H1 (cell line): ENCODE results near the gene XPO6. TPM values are rescaled to one million over a fixed set of nuclear protein-coding genes. Genes with fewer than 3 reads are reported as not detected.

ENCODE experiments used
- CTCF ChIA-PET: fragments of 300-600 bp; sonication (Branson Sonifier 250); formaldehyde crosslinking; loops from one replicate; lab custom pipeline; 2021; ENCODE audit not compliant: partially characterized antibody; lab: Charles Lee
- POLR2A ChIA-PET: fragments of 300-600 bp; sonication (Branson Sonifier 250); formaldehyde crosslinking; loops from one replicate; lab custom pipeline; 2021; ENCODE audit warnings: inconsistent platforms; ENCODE audit not compliant: partially characterized antibody; lab: Charles Lee
- DNase-seq, 2 experiments: peaks; one replicate each; pipeline versions ENCODE4 v3.0.0 to v3.0.0-alpha.2; 2010 to 2022; ENCODE audit warnings: low spot score in 2 of 2, low read depth in 1 of 2, mixed read lengths in 1 of 2
- FAIRE-seq: peaks from 2 replicates; lab custom pipeline; 2011; peaks lifted over from hg19 to GRCh38; lab: Jason Lieb, UNC
- H2AFZ ChIP-seq: 2 replicates; pipeline ENCODE4 v1.8.1; 2012; ENCODE audit warnings: low read length, inconsistent platforms
- H2AK5ac ChIP-seq: 2 replicates; pipeline ENCODE4 v1.6.1; 2013; ENCODE audit warnings: low read depth, low read length
- H2BK120ac ChIP-seq: replicated peaks from 2 replicates; pipeline ENCODE3; 2013; ENCODE audit warnings: low read depth, low read length, inconsistent platforms
- H2BK12ac ChIP-seq: 2 replicates; pipeline ENCODE4 v1.6.1; 2013; ENCODE audit warnings: low read depth, low read length
- H2BK15ac ChIP-seq: 2 replicates; pipeline ENCODE4 v1.6.1; 2013; ENCODE audit warnings: low read length
- H2BK20ac ChIP-seq: 2 replicates; pipeline ENCODE4 v1.6.1; 2013; ENCODE audit warnings: low read length
- H2BK5ac ChIP-seq: 2 replicates; pipeline ENCODE4 v1.6.1; 2013; ENCODE audit warnings: low read depth, low read length
- H3K14ac ChIP-seq: 2 replicates; pipeline ENCODE4 v1.6.1; 2013; ENCODE audit warnings: inconsistent platforms; ENCODE audit not compliant: insufficient read length
- H3K18ac ChIP-seq: 2 replicates; pipeline ENCODE4 v1.6.1; 2013; ENCODE audit warnings: low read length; ENCODE audit errors: extremely low read depth
- H3K23ac ChIP-seq: 2 replicates; pipeline ENCODE4 v1.6.1; 2013; ENCODE audit warnings: inconsistent platforms; ENCODE audit not compliant: insufficient read length
- H3K23me2 ChIP-seq: 2 replicates; pipeline ENCODE4 v1.6.1; 2013; ENCODE audit warnings: low read depth, low read length
- H3K27ac ChIP-seq: 2 replicates; pipeline ENCODE4 v1.6.1; 2011; ENCODE audit warnings: low read depth, low read length, inconsistent platforms
- H3K27me3 ChIP-seq, 4 experiments: replicated peaks in 1 of 4; 1 replicate in 1 of 4; 2 replicates in 3 of 4; pipeline versions ENCODE4 v1.6.1 to v1.8.1; 2011 to 2013; ENCODE audit warnings: low read length in 3 of 4, mild to moderate bottlenecking in 3 of 4, inconsistent platforms in 2 of 4, mixed read lengths in 2 of 4, moderate library complexity in 1 of 4; ENCODE audit not compliant: control insufficient read depth in 3 of 4, insufficient read depth in 3 of 4; ENCODE audit errors: extremely low read depth in 1 of 4
- H3K36me3 ChIP-seq, 4 experiments: 2 replicates each; pipeline versions ENCODE4 v1.6.1 to v1.8.1; 2011 to 2013; ENCODE audit warnings: mild to moderate bottlenecking in 4 of 4, low read length in 3 of 4, moderate library complexity in 2 of 4, control low read depth in 1 of 4, inconsistent platforms in 1 of 4; ENCODE audit not compliant: insufficient read depth in 4 of 4, control insufficient read depth in 2 of 4
- H3K4ac ChIP-seq: replicated peaks from 2 replicates; pipeline ENCODE3; 2013; ENCODE audit warnings: low read length, low read depth, mixed read lengths, inconsistent platforms; ENCODE audit not compliant: insufficient read length
- H3K4me1 ChIP-seq, 4 experiments: replicated peaks in 1 of 4; 1 replicate in 1 of 4; 2 replicates in 3 of 4; pipeline versions ENCODE4 v1.6.1 to v1.8.1; 2011 to 2013; ENCODE audit warnings: low read length in 3 of 4, inconsistent platforms in 2 of 4, mixed read lengths in 1 of 4; ENCODE audit not compliant: insufficient read depth in 4 of 4, control insufficient read depth in 3 of 4
- H3K4me2 ChIP-seq, 2 experiments: 2 replicates each; pipeline versions ENCODE4 v1.6.1 to v1.8.1; 2011 to 2013; ENCODE audit warnings: low read depth in 2 of 2, low read length in 2 of 2, control low read depth in 1 of 2, inconsistent platforms in 1 of 2, mild to moderate bottlenecking in 1 of 2; ENCODE audit not compliant: insufficient read depth in 1 of 2
- H3K4me3 ChIP-seq, 4 experiments: fragments of 200-600, 300-600 bp in 1 of 4; sonication (generic), shearing (Covaris generic), sonication (Bioruptor Twin) in 1 of 4; 2 replicates each; pipeline versions ENCODE4 v1.5.1 to v1.8.1; 2011 to 2016; ENCODE audit warnings: low read length in 4 of 4, low read depth in 3 of 4, control low read depth in 2 of 4, inconsistent platforms in 2 of 4, mild to moderate bottlenecking in 2 of 4, mixed read lengths in 1 of 4, moderate library complexity in 1 of 4; ENCODE audit not compliant: insufficient read depth in 2 of 4; ENCODE audit errors: extremely low read depth in 1 of 4
- H3K56ac ChIP-seq: replicated peaks from 2 replicates; pipeline ENCODE3; 2013; ENCODE audit warnings: low read depth, mild to moderate bottlenecking, mixed read lengths, low read length, inconsistent platforms; ENCODE audit not compliant: insufficient read length
- H3K79me1 ChIP-seq: 2 replicates; pipeline ENCODE4 v1.6.1; 2013; ENCODE audit warnings: low read depth, low read length, control low read depth
- H3K79me2 ChIP-seq, 2 experiments: 2 replicates each; pipeline versions ENCODE4 v1.6.1 to v1.8.1; 2012 to 2013; ENCODE audit warnings: low read length in 2 of 2, mild to moderate bottlenecking in 2 of 2, inconsistent platforms in 1 of 2; ENCODE audit not compliant: insufficient read depth in 2 of 2, control insufficient read depth in 1 of 2
- H3K9ac ChIP-seq, 4 experiments: replicated peaks in 1 of 4; 1 replicate in 1 of 4; 2 replicates in 3 of 4; pipeline versions ENCODE4 v1.6.1 to v1.8.1; 2011 to 2013; ENCODE audit warnings: low read depth in 3 of 4, low read length in 3 of 4, control low read depth in 2 of 4, mild to moderate bottlenecking in 2 of 4, moderate library complexity in 2 of 4, inconsistent platforms in 1 of 4; ENCODE audit errors: extremely low read depth in 1 of 4
- H3K9me3 ChIP-seq, 2 experiments: 2 replicates each; pipeline versions ENCODE4 v1.6.1 to v1.8.1; 2012 to 2013; ENCODE audit warnings: mild to moderate bottlenecking in 2 of 2, moderate library complexity in 2 of 2, control low read depth in 1 of 2, inconsistent platforms in 1 of 2, low read depth in 1 of 2, low read length in 1 of 2, mixed read lengths in 1 of 2; ENCODE audit not compliant: insufficient read depth in 2 of 2
- H4K20me1 ChIP-seq, 2 experiments: replicated peaks in 1 of 2; 2 replicates each; pipeline versions ENCODE3 to v1.8.1; 2011 to 2013; ENCODE audit warnings: inconsistent platforms in 2 of 2, low read length in 2 of 2, mild to moderate bottlenecking in 1 of 2; ENCODE audit not compliant: insufficient read depth in 2 of 2, control insufficient read depth in 1 of 2
- H4K5ac ChIP-seq: 2 replicates; pipeline ENCODE4 v1.6.1; 2013; ENCODE audit warnings: low read length, low read depth, mixed read lengths, inconsistent platforms; ENCODE audit not compliant: insufficient read length
- H4K8ac ChIP-seq: 2 replicates; pipeline ENCODE4 v1.8.0; 2013; ENCODE audit warnings: mild to moderate bottlenecking, moderate library complexity, low read length, inconsistent platforms; ENCODE audit not compliant: insufficient read depth; ENCODE audit errors: extremely low read depth
- H4K91ac ChIP-seq: replicated peaks from 2 replicates; pipeline ENCODE3; 2013; ENCODE audit warnings: low read length, mixed read lengths, inconsistent platforms; ENCODE audit not compliant: insufficient read length
- EP300 ChIP-seq, 2 experiments: IDR thresholded peaks; 1 replicate in 1 of 2; 2 replicates in 1 of 2; pipeline ENCODE4 v1.6.1; 2011 to 2012; ENCODE audit warnings: low read depth in 2 of 2, low read length in 2 of 2, mild to moderate bottlenecking in 2 of 2, borderline replicate concordance in 1 of 2, inconsistent platforms in 1 of 2, moderate library complexity in 1 of 2
- TAF1 ChIP-seq: IDR thresholded peaks from 2 replicates; pipeline ENCODE4 v1.6.1; 2011; ENCODE audit warnings: mild to moderate bottlenecking, low read depth, low read length
- WGBS, 2 experiments: shearing (Covaris generic) in 1 of 2; methylation state at CpG; one replicate each; pipeline versions ENCODE4 v1.1.6 to v1.1.7; 2013 to 2015; ENCODE audit warnings: low lambda C conversion rate in 2 of 2, mixed read lengths in 2 of 2, inconsistent platforms in 1 of 2, low coverage in 1 of 2, missing lambda C conversion rate in 1 of 2; ENCODE audit not compliant: insufficient replicate concordance in 2 of 2, insufficient coverage in 1 of 2, insufficient read length in 1 of 2; ENCODE audit errors: extremely low coverage in 1 of 2, missing lambda C conversion rate in 1 of 2; 5-methylcytosine and 5-hydroxymethylcytosine counted together
- polyA plus RNA-seq, 7 experiments: library from polyadenylated mRNA; depleted of rRNA in 3 of 7; stranded (reverse) in 5 of 7; unstranded in 2 of 7; fragments of >200 nt in 5 of 7; fragments of 200-250 nt in 2 of 7; gene quantifications; 1 replicate in 5 of 7; 2 replicates in 1 of 7; 4 replicates in 1 of 7; pipeline versions ENCODE4 v1.2.1 to v1.2.3, GENCODE V29; 2011 to 2013; ENCODE audit warnings: missing spikeins in 2 of 7, mixed read lengths in 2 of 7
- total RNA-seq: library from RNA; stranded (reverse); fragmentation: NEBNext Ultra II Directional; extraction: Animal tissue kit (Norgen Biotek cat#: 25700); gene quantifications from 2 replicates; pipeline ENCODE4 v1.2.1, GENCODE V29; 2021

XPO6 gene
- total and polyA plus RNA-seq, 2 of the 8 experiments (the other 6 are each of a cell fraction or from before 2014, with no cell fraction given): 152 to 254 TPM

DNA sequence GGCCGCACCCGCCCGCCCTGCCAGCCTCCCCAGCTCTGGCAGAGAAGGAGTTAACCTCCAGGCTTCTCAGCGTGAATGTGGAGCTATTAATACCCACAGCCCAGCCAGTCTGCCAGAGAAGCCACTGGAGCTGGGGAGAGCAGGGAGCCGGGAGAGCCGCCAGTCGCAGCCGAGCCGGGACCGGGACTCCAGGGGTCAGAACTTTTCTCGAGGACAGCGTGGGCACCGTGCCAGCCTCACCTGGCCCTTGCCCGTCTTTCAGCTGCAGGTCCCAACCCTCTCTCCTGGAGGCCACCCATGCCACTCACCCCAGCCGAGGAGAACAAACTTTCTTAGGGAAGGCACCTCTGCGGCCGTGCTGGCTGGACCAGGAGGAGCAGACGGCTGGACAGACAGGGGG lies 46.8 kb upstream of the XPO6 start:
- Histone ChIP-seq H4K8ac (peak overlapping the region; percentile 32; the same call in 1 of the 2 replicates), H2BK12ac (0 out of 2 replicates have a peak overlapping the region, but pooled peaks have one; percentile 50), H3K9me3 (no peaks in the 10 kb centered on the region), H2BK15ac (no peak overlapping the region), H3K27me3 (no peaks in the 10 kb centered on the region), H2BK5ac (no peak overlapping the region; the same call in 1 of the 2 replicates), H4K20me1 (no peaks in the 10 kb centered on the region), H3K36me3 (no peaks in the 10 kb centered on the region), H3K18ac (peak overlapping the region; percentile 60), H3K4me2 (peak overlapping the region; percentile 55 to 70; a peak in 3 of 4 replicates), H3K27ac (no peak overlapping the region), H3K23ac (no peak overlapping the region), H3K79me2 (no peaks in the 10 kb centered on the region), H3K4me1 (peaks cover 0 to 35% (median 21%) of the 10 kb centered on the region in 4 experiments; a peak in 6 of 7 replicates), H2AK5ac (no peak overlapping the region), H2BK20ac (no peak overlapping the region), H2BK120ac (no peak overlapping the region)
- no peak for DNase-seq
- FAIRE-seq: no peak
- 45% methylated on average over 15 of the region's 18 CpGs; no CpG with 5 or more reads in 1 of the 2 experiments for WGBS, 2 experiments
- no peak for TF ChIP-seq EP300 (IDR thresholded peaks at IDR 0.05; ENCODE audit: borderline replicate concordance in 1 of 2, low read depth in 2 of 2, low read length in 2 of 2)
- TF ChIP-seq TAF1: 0 out of 2 replicates have a peak, but pooled peaks have one; percentile 43
- TF ChIP-seq, all 59 proteins: peak for 1
- H4K91ac ChIP-seq: peak overlapping the region; percentile 11
- H3K79me1 ChIP-seq: 0 out of 2 replicates have a peak, but pooled peaks cover 2% of the 10 kb centered on the region
- H2AFZ ChIP-seq: no peak overlapping the region
- no peak overlapping the region for H3K4ac ChIP-seq
- H3K4me3 ChIP-seq: peak overlapping the region in 3 of 4 experiments; percentile 23 to 53 (median 27); a peak in 7 of 8 replicates
- ChIA-PET POLR2A (interaction anchor here (0.9 kb wide), 1 partner anchor 19 kb away, joined by 3 read pairs; no protein-coding TSS in a partner anchor), CTCF (interaction anchor here (0.5 to 1.1 kb wide), 2 partner anchors 19 to 125 kb away, joined by 3 to 4 read pairs; no protein-coding TSS in a partner anchor)
- H3K23me2 ChIP-seq: peaks cover 3% of the 10 kb centered on the region; the same call in 1 of the 2 replicates
- no peak overlapping the region for H3K14ac ChIP-seq
- no peak overlapping the region for H3K56ac ChIP-seq
- H3K9ac ChIP-seq: no peak overlapping the region
- H4K5ac ChIP-seq: no peak overlapping the region
